Immature natural killer cell (primary cell): ENCODE measurements around the gene IGF2. TPM values are rescaled to one million over a fixed set of nuclear protein-coding genes. Genes with fewer than 3 reads are reported as not detected.
"Not testable (repeated sequence)": the region's sequence is repeated elsewhere in the genome, so short reads cannot be mapped to it uniquely, and the experiment has no call there.

Source experiments
- DNase-seq, 3 donors: peaks; one replicate each; pipeline ENCODE4 v3.0.0; 2022; ENCODE audit warnings: mixed read lengths in 1 of 3
- H3K27ac Mint-ChIP-seq, 6 donors: one replicate each; pipeline ENCODE4 v1.8.0; 2020; ENCODE audit warnings: mixed read lengths in 6 of 6, mild to moderate bottlenecking in 5 of 6, inconsistent platforms in 4 of 6, moderate library complexity in 3 of 6
- H3K27me3 Mint-ChIP-seq, 3 donors: one replicate each; pipeline ENCODE4 v1.8.0; 2020 to 2021; ENCODE audit warnings: low read depth in 3 of 3, mild to moderate bottlenecking in 3 of 3, mixed read lengths in 3 of 3, moderate library complexity in 3 of 3, inconsistent platforms in 1 of 3
- H3K36me3 Mint-ChIP-seq, 3 donors: one replicate each; pipeline ENCODE4 v1.8.0; 2020; ENCODE audit warnings: mixed read lengths in 3 of 3, inconsistent platforms in 2 of 3, mild to moderate bottlenecking in 2 of 3
- H3K4me1 Mint-ChIP-seq, 2 donors: one replicate each; pipeline ENCODE4 v1.8.0; 2020; ENCODE audit warnings: inconsistent platforms in 2 of 2, mild to moderate bottlenecking in 2 of 2, mixed read lengths in 2 of 2, moderate library complexity in 1 of 2
- H3K4me3 Mint-ChIP-seq, 5 donors: one replicate each; pipeline ENCODE4 v1.8.0; 2020; ENCODE audit warnings: mild to moderate bottlenecking in 5 of 5, mixed read lengths in 5 of 5, inconsistent platforms in 3 of 5, moderate library complexity in 3 of 5
- H3K9me3 Mint-ChIP-seq, 6 donors: one replicate each; pipeline ENCODE4 v1.8.0; 2020; ENCODE audit warnings: mild to moderate bottlenecking in 6 of 6, mixed read lengths in 6 of 6, inconsistent platforms in 4 of 6, moderate library complexity in 3 of 6
- polyA plus RNA-seq, 3 donors: library from polyadenylated mRNA; unstranded; fragments of 300-500 nt; fragmentation: Illumina TruSeq; gene quantifications; one replicate each; pipeline ENCODE4 v1.2.3, GENCODE V29; 2021

The IGF2 gene, protein sequence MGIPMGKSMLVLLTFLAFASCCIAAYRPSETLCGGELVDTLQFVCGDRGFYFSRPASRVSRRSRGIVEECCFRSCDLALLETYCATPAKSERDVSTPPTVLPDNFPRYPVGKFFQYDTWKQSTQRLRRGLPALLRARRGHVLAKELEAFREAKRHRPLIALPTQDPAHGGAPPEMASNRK
- polyA plus RNA-seq: not detected

GRCh38 chr11:2139123-2139521 is at the start of gene IGF2:
TSS of gene IGF2 (minus strand) at chr11:2139389. CDS start at chr11:2135523, 3,866 bp downstream.
- peaks cover 27 to 35% (median 28%) of the 10 kb centered on the region in 3 donors for H3K27me3 Mint-ChIP-seq
- peak within 1 kb of the TSS; percentile 83 to 89 (median 85) for H3K4me3 Mint-ChIP-seq
- DNase-seq: no peak
- H3K36me3 Mint-ChIP-seq: no peaks in the 10 kb centered on the region
- no peak within 1 kb of the TSS for H3K27ac Mint-ChIP-seq
- peaks cover 0 to 3% (median 0%) of the 10 kb centered on the region in 6 donors for H3K9me3 Mint-ChIP-seq
- peaks cover 4 to 5% of the 10 kb centered on the region in 2 donors for H3K4me1 Mint-ChIP-seq

GRCh38 chr11:2188745-2189144 is 49.6 kb upstream of the IGF2 start:
- Mint-ChIP-seq H3K36me3 (no peaks in the 10 kb centered on the region), H3K4me1 (no peaks in the 10 kb centered on the region), H3K4me3 (no peak overlapping the region), H3K27me3 (peaks cover 2 to 13% (median 3%) of the 10 kb centered on the region in 3 donors), H3K9me3 (no peaks in the 10 kb centered on the region), H3K27ac (no peak overlapping the region)
- DNase-seq: no peak

GRCh38 chr11:2187280-2187707 is 48.1 kb upstream of the IGF2 start:
- Mint-ChIP-seq H3K27me3 (peaks cover 2 to 13% (median 3%) of the 10 kb centered on the region in 3 donors), H3K36me3 (no peaks in the 10 kb centered on the region), H3K4me3 (no peak overlapping the region), H3K9me3 (no peaks in the 10 kb centered on the region), H3K4me1 (peaks cover 0 to 1% of the 10 kb centered on the region in 2 donors), H3K27ac (no peak overlapping the region)
- no peak for DNase-seq

DNA sequence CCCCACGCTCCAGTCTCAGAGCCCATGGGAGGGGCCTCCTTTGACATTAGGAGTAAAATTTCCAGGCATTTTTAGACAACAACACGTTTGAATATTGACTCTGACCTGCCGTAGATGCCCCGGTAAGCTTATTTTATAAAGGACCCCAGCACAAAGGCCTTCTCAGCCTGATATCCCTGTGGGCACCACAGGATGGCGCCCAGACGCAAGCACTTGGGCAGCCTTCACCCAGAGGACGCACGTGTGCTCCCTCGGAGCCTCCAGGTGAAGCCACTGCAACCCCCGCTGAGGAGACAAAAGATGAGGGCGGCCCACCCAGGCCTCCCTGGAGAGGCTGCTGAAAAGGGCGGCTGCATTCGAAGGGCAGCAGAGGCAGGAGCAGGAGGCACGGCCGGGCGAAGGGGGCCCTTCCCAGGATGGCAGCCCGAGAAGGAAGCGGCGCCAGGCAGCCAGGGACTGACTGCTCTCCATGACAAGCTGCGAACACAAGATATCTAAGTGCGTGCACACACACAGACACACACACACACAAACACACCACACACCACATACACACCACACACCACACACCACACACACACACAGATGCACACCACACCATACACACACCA is 47.6 kb upstream of the IGF2 start:
- H3K4me3 Mint-ChIP-seq: no peak overlapping the region
- H3K27me3 Mint-ChIP-seq: peaks cover 2 to 13% (median 3%) of the 10 kb centered on the region in 3 donors
- H3K9me3 Mint-ChIP-seq: no peaks in the 10 kb centered on the region
- peaks cover 0 to 1% of the 10 kb centered on the region in 2 donors for H3K4me1 Mint-ChIP-seq
- no peaks in the 10 kb centered on the region for H3K36me3 Mint-ChIP-seq
- peak; percentile 34 to 52 (median 51) for DNase-seq
- H3K27ac Mint-ChIP-seq: no peak overlapping the region

GRCh38 chr11:2185324-2186085 is 46.3 kb upstream of the IGF2 start:
- H3K4me3 Mint-ChIP-seq: peak overlapping the region in 1 of 5 donors; percentile 36
- peaks cover 2 to 9% (median 3%) of the 10 kb centered on the region in 3 donors for H3K27me3 Mint-ChIP-seq
- H3K36me3 Mint-ChIP-seq: no peaks in the 10 kb centered on the region
- no peaks in the 10 kb centered on the region for H3K9me3 Mint-ChIP-seq
- no peak overlapping the region for H3K27ac Mint-ChIP-seq
- DNase-seq: no peak
- H3K4me1 Mint-ChIP-seq: peaks cover 0 to 1% of the 10 kb centered on the region in 2 donors

- no peak for DNase-seq
- H3K27me3 Mint-ChIP-seq: peaks cover 2 to 6% (median 2%) of the 10 kb centered on the region in 3 donors
- H3K9me3 Mint-ChIP-seq: no peaks in the 10 kb centered on the region
- no peak overlapping the region for H3K4me3 Mint-ChIP-seq
- H3K4me1 Mint-ChIP-seq: peaks cover 0 to 1% of the 10 kb centered on the region in 2 donors
- H3K36me3 Mint-ChIP-seq: no peaks in the 10 kb centered on the region
- no peak overlapping the region for H3K27ac Mint-ChIP-seq
Measured at GRCh38 chr11:2182692-2183474, 43.7 kb upstream of the IGF2 start.

DNA sequence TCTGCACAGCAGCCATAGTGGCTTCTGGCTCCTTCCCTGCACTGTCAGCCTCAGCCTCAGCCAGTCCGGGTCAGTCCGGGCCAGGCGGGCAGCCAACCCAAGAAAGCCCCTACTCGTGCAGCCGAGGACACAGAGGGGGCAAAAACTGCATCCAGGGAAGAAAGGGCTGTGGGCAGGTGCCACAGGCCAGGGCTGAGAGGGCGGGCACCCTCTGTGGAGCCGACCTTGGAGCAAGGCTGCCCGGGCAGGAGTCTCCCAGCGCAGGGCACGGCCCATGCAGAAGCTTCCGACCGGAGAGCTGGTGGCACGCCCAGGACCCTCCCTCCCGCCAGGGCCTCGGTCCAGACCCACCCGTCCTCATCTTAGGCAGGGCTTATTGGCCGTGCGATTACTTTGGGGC is 42.9 kb upstream of the IGF2 start:
- H3K27me3 Mint-ChIP-seq: peaks cover 2 to 6% (median 2%) of the 10 kb centered on the region in 3 donors
- H3K9me3 Mint-ChIP-seq: no peaks in the 10 kb centered on the region
- no peak overlapping the region for H3K4me3 Mint-ChIP-seq
- DNase-seq: no peak
- H3K27ac Mint-ChIP-seq: no peak overlapping the region
- peaks cover 0 to 1% of the 10 kb centered on the region in 2 donors for H3K4me1 Mint-ChIP-seq
- H3K36me3 Mint-ChIP-seq: no peaks in the 10 kb centered on the region

DNA sequence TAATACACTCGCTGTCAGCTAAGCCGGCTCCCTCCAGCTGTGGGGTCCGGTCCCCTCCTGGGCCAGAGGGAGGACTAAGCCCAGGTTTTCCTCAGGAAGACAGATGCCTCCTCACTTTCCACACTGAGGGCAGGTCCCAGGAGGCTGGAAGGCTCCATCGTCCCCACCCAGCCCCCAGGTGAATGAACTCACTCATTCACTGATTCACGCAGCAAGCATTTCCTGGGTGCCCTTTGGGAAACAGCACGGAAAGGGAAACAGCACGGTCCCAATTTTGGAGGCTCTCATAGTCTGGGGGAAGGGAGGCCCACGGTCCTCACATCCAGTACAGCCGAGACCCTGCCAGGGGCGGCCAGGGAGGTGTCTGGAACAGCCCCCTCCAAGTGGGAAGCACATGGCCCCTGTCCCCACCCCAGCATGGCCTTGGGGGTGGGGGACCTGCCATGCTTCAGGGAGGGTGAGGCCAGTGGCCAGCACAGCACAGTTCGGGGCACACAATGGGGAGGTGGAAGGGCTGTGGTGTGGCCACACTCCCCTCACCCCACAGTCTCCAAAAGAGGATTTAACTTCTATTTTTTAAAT is 41.7 kb upstream of the IGF2 start:
- Mint-ChIP-seq H3K36me3 (no peaks in the 10 kb centered on the region), H3K4me1 (peaks cover 0 to 1% of the 10 kb centered on the region in 2 donors), H3K4me3 (no peak overlapping the region), H3K27ac (no peak overlapping the region), H3K27me3 (peaks cover 0 to 3% (median 3%) of the 10 kb centered on the region in 3 donors), H3K9me3 (no peaks in the 10 kb centered on the region)
- DNase-seq: no peak

- no peak for DNase-seq
- Mint-ChIP-seq H3K4me1 (peaks cover 0 to 1% of the 10 kb centered on the region in 2 donors), H3K4me3 (no peak overlapping the region), H3K27ac (no peak overlapping the region), H3K9me3 (no peaks in the 10 kb centered on the region), H3K27me3 (peaks cover 0 to 3% (median 3%) of the 10 kb centered on the region in 3 donors), H3K36me3 (no peaks in the 10 kb centered on the region)
Measured at GRCh38 chr11:2180347-2180746, 41.2 kb upstream of the IGF2 start.

- Mint-ChIP-seq H3K4me3 (no peak overlapping the region), H3K9me3 (no peaks in the 10 kb centered on the region), H3K36me3 (no peaks in the 10 kb centered on the region), H3K27ac (no peak overlapping the region), H3K27me3 (peaks cover 0 to 1% (median 0%) of the 10 kb centered on the region in 3 donors), H3K4me1 (peaks cover 0 to 1% of the 10 kb centered on the region in 2 donors)
- no peak for DNase-seq
Measured at GRCh38 chr11:2179516-2179915, 40.3 kb upstream of the IGF2 start.

DNA sequence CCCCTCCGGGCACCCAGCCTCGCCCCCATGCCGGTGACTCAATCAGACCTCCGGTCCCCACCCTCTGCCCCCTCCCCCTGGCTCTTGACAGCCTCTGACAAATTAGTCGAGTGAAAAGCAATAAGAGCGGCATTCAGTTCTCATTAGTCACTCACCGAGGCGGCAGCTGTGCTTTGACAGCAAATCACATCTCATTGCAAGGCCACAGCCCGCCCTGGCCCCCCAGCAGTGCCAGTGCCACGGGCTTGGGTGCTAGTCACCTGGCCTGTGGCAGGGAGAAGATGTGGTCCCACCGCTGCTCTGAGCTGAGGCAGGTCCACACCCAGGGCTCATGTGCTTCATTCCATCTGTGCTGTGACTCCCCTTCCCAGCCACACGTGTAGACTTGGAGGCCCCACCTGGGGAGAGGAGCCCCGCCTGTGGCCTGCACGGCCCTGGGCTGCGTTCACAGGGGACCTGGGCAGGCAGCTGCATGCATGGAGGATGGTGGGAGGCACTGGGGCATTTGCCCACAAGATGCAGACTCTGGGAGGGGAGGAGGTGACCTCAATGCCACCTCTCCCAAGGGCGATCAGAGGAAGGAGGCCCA is 39.8 kb upstream of the IGF2 start:
- Mint-ChIP-seq H3K9me3 (no peaks in the 10 kb centered on the region), H3K27ac (no peak overlapping the region), H3K4me1 (peaks cover 0 to 1% of the 10 kb centered on the region in 2 donors), H3K4me3 (no peak overlapping the region), H3K36me3 (no peaks in the 10 kb centered on the region), H3K27me3 (peaks cover 0 to 1% (median 0%) of the 10 kb centered on the region in 3 donors)
- DNase-seq: no peak

- not testable (repeated sequence) for H3K4me1 Mint-ChIP-seq, H3K36me3 Mint-ChIP-seq, H3K27me3 Mint-ChIP-seq, H3K9me3 Mint-ChIP-seq, DNase-seq, H3K27ac Mint-ChIP-seq, H3K4me3 Mint-ChIP-seq
Measured at GRCh38 chr11:2178055-2178773, 39.0 kb upstream of the IGF2 start.
